Measurements from ENCODE around the gene RAP1GAP2.
"Not testable (repeated sequence)": the region's sequence is repeated elsewhere in the genome, so short reads cannot be mapped to it uniquely, and the experiment has no call there.

The RAP1GAP2 gene

GRCh38 chr17:2796164-2797125 is at the start of gene RAP1GAP2:
Gene RAP1GAP2, plus strand, starts transcription at chr17:2796438. Its CDS starts 90 bp downstream, at chr17:2796528.
- no peak for DNase-seq (ENCODE audit: low read depth, low spot score)

GRCh38 chr17:2749058-2749783 is 47.0 kb upstream of the RAP1GAP2 start, which contains the start of gene CCDC92B:
Gene CCDC92B, minus strand, starts transcription at chr17:2749652. Its CDS starts 14,507 bp downstream, at chr17:2735145.
- DNase-seq (ENCODE audit: low read depth, low spot score): no peak

GRCh38 chr17:2749784-2750181 is 46.5 kb upstream of the RAP1GAP2 start:
- DNase-seq (ENCODE audit: low read depth, low spot score): peak; percentile 30

GRCh38 chr17:2750721-2751120 is 45.5 kb upstream of the RAP1GAP2 start:
- DNase-seq (ENCODE audit: low read depth, low spot score): no peak

- no peak for DNase-seq (ENCODE audit: low read depth, low spot score)
Measured at GRCh38 chr17:2751491-2751890, 44.7 kb upstream of the RAP1GAP2 start.

GRCh38 chr17:2755891-2756724 is 40.1 kb upstream of the RAP1GAP2 start:
- DNase-seq (ENCODE audit: low read depth, low spot score): no peak

GRCh38 chr17:2758870-2759269 is 37.4 kb upstream of the RAP1GAP2 start:
- no peak for DNase-seq (ENCODE audit: low read depth, low spot score)

- DNase-seq (ENCODE audit: low read depth, low spot score): no peak
Measured at GRCh38 chr17:2770129-2770528, 26.1 kb upstream of the RAP1GAP2 start.

- DNase-seq (ENCODE audit: low read depth, low spot score): no peak
Measured at GRCh38 chr17:2775206-2775605, 21.0 kb upstream of the RAP1GAP2 start.

GRCh38 chr17:2776589-2777241 is 19.5 kb upstream of the RAP1GAP2 start:
- DNase-seq (ENCODE audit: low read depth, low spot score): no peak

- no peak for DNase-seq (ENCODE audit: low read depth, low spot score)
Measured at GRCh38 chr17:2777242-2777867, 18.9 kb upstream of the RAP1GAP2 start.

GRCh38 chr17:2778489-2778888 is 17.7 kb upstream of the RAP1GAP2 start:
- DNase-seq (ENCODE audit: low read depth, low spot score): no peak

- DNase-seq (ENCODE audit: low read depth, low spot score): no peak
Measured at GRCh38 chr17:2779545-2779944, 16.7 kb upstream of the RAP1GAP2 start.

- no peak for DNase-seq (ENCODE audit: low read depth, low spot score)
Measured at GRCh38 chr17:2780256-2780655, 16.0 kb upstream of the RAP1GAP2 start.

- DNase-seq (ENCODE audit: low read depth, low spot score): no peak
Measured at GRCh38 chr17:2780931-2781454, 15.2 kb upstream of the RAP1GAP2 start.

- DNase-seq (ENCODE audit: low read depth, low spot score): not testable (repeated sequence)
Measured at GRCh38 chr17:2781598-2781997, 14.6 kb upstream of the RAP1GAP2 start.

- DNase-seq (ENCODE audit: low read depth, low spot score): no peak
Measured at GRCh38 chr17:2782055-2782454, 14.2 kb upstream of the RAP1GAP2 start.

GRCh38 chr17:2783310-2784030 is 12.8 kb upstream of the RAP1GAP2 start:
- no peak for DNase-seq (ENCODE audit: low read depth, low spot score)

- no peak for DNase-seq (ENCODE audit: low read depth, low spot score)
Measured at GRCh38 chr17:2784864-2785263, 11.4 kb upstream of the RAP1GAP2 start.

- not testable (repeated sequence) for DNase-seq (ENCODE audit: low read depth, low spot score)
Measured at GRCh38 chr17:2785376-2785775, 10.9 kb upstream of the RAP1GAP2 start.

All from iPS DF 19.7 (cell line).